ENCODE data around the gene TPP1. TPM values are rescaled to one million over a fixed set of nuclear protein-coding genes. Genes with fewer than 3 reads are reported as not detected.

TPP1 gene
- total and polyA plus RNA-seq, 9 of the 15 experiments (the other 6 are each of a cell fraction or from before 2014, with no cell fraction given), result 7.5 to 75.8 (median 15.7) TPM

DNA sequence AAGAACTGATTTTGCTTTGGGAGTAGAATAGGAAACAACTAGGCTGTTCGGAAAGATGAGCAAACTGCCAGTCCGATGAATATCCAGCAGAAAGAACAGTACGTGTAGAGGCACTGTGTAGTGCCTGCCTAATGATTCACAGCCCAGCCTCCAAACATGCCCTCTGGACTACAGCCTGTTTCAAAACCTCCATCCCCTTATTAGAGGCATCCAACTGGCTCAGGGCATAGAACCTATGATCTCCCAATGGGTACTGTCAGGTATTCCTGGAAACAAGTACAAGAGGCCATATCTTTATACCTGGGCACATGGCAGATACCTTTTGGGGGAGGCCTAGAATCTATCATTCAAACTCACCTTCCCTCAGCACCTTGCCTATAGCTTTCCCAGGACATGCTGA lies 20.7 kb downstream of the TPP1 start:
- no peak overlapping the region for H3K4me2 ChIP-seq (ENCODE audit: insufficient read depth, low read length)
- CTCF ChIA-PET (ENCODE audit: low intra/inter-chr PET ratio), result no interaction called here

More for the DNA sequence above, 20.7 kb downstream of the TPP1 start:
- Histone ChIP-seq H3K36me3 (ENCODE audit: control insufficient read depth, insufficient read depth, low read length) (peaks cover 81% of the 10 kb centered on the region), H3K9me1 (ENCODE audit: control insufficient read depth, insufficient read depth, low read length) (peaks cover 10% of the 10 kb centered on the region), H3K27ac (ENCODE audit: extremely low read depth, low read depth, low read length) (no peak overlapping the region), H2AFZ (ENCODE audit: low read depth, low read length) (no peak overlapping the region), H3K9me3 (replicated peaks; ENCODE audit: control insufficient read depth, insufficient read depth, low read depth, low read length) (no peaks in the 10 kb centered on the region), H3K27me3 (ENCODE audit: control insufficient read depth in 2 of 2, insufficient read depth in 2 of 2, low read length in 2 of 2) (no peaks in the 10 kb centered on the region), H3K4me1 (replicated peaks in 1 of 2; ENCODE audit: control insufficient read depth in 2 of 2, insufficient read depth in 2 of 2, low read length in 2 of 2) (peaks cover 14 to 18% of the 10 kb centered on the region in 2 experiments; a peak in 4 of 5 replicates), H3K9ac (ENCODE audit: insufficient read depth in 1 of 2, low read depth in 2 of 2, low read length in 2 of 2) (no peak overlapping the region), H3K79me2 (ENCODE audit: control insufficient read depth, insufficient read depth, low read length) (peaks cover 52% of the 10 kb centered on the region), H4K20me1 (replicated peaks; ENCODE audit: control insufficient read depth, insufficient read depth, low read length) (no peaks in the 10 kb centered on the region), H3K4me3 (no peak overlapping the region)
- FAIRE-seq, result no peak
- POLR2A ChIA-PET, result interaction anchor here (0.7 to 2.1 kb wide), 3 partner anchors 8 to 20 kb away, joined by 3 to 6 read pairs (median 5); partner anchors contain the start of gene TPP1
- 78% methylated on average over 3 of the region's 3 CpGs for WGBS (ENCODE audit: insufficient coverage, low coverage, missing lambda C conversion rate)
- intact Hi-C loops (cut with micrococcal nuclease) (no loop called here), in situ Hi-C loops (cut with MboI) (no loop called here)
- no TSS peak for BruUV-seq (replicated peaks)
- ATAC-seq, result no peak
- no peak for DNase-seq (ENCODE audit: extremely low read depth in 1 of 4, low spot score in 3 of 4)
- TF ChIP-seq, protein P1, sequence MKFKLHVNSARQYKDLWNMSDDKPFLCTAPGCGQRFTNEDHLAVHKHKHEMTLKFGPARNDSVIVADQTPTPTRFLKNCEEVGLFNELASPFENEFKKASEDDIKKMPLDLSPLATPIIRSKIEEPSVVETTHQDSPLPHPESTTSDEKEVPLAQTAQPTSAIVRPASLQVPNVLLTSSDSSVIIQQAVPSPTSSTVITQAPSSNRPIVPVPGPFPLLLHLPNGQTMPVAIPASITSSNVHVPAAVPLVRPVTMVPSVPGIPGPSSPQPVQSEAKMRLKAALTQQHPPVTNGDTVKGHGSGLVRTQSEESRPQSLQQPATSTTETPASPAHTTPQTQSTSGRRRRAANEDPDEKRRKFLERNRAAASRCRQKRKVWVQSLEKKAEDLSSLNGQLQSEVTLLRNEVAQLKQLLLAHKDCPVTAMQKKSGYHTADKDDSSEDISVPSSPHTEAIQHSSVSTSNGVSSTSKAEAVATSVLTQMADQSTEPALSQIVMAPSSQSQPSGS (CRISPR knock-in tag; IDR thresholded peaks at IDR 0.05), result no peak
- TF ChIP-seq FOXM1 (IDR thresholded peaks at IDR 0.05; ENCODE audit: low read depth), result no peak
- no peak for TF ChIP-seq FOXM1 (CRISPR knock-in tag; IDR thresholded peaks at IDR 0.05; ENCODE audit: low read depth)
- TF ChIP-seq ZNF76 (CRISPR knock-in tag; IDR thresholded peaks at IDR 0.05; ENCODE audit: borderline replicate concordance), result no peak
- TF ChIP-seq ZNF780A (CRISPR knock-in tag; IDR thresholded peaks at IDR 0.05), result no peak
- TF ChIP-seq FOXP1 (CRISPR knock-in tag; IDR thresholded peaks at IDR 0.05), result no peak
- no peak for TF ChIP-seq MBD2 (IDR thresholded peaks at IDR 0.05; ENCODE audit: borderline replicate concordance, low read depth)
- no peak for TF ChIP-seq ZNF766 (CRISPR knock-in tag; conservative IDR thresholded peaks at IDR 0.05)
- no peak for TF ChIP-seq ARID2 (IDR thresholded peaks at IDR 0.05)
- TF ChIP-seq ZNF12 (CRISPR knock-in tag; IDR thresholded peaks at IDR 0.05), result no peak
- TF ChIP-seq, protein P2, sequence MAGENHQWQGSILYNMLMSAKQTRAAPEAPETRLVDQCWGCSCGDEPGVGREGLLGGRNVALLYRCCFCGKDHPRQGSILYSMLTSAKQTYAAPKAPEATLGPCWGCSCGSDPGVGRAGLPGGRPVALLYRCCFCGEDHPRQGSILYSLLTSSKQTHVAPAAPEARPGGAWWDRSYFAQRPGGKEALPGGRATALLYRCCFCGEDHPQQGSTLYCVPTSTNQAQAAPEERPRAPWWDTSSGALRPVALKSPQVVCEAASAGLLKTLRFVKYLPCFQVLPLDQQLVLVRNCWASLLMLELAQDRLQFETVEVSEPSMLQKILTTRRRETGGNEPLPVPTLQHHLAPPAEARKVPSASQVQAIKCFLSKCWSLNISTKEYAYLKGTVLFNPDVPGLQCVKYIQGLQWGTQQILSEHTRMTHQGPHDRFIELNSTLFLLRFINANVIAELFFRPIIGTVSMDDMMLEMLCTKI (IDR thresholded peaks at IDR 0.05; ENCODE audit: partially characterized antibody), result no peak
- no peak for TF ChIP-seq PHF20 (IDR thresholded peaks at IDR 0.05; ENCODE audit: partially characterized antibody)

Data from K562 (cell line).